Heart left ventricle (tissue), 13 donors: Measurements from ENCODE around the gene ALMS1.

Experiments used
- CTCF ChIP-seq, 12 donors: fragments of 200-600 bp; sonication (generic) in 4 of 12; IDR thresholded peaks; one replicate each; pipeline versions ENCODE4 v1.5.0 to v1.8.0; 2018 to 2022; ENCODE audit warnings: antibody characterized with exemption in 12 of 12, mild to moderate bottlenecking in 5 of 12
- POLR2A ChIP-seq, 2 donors: fragments of 450-650 bp; IDR thresholded peaks; one replicate each; pipeline ENCODE4 v1.6.1; 2017; ENCODE audit warnings: antibody characterized with exemption in 2 of 2, mild to moderate bottlenecking in 2 of 2, moderate library complexity in 2 of 2
- donor health status: ischemic (EF 13 %, LVEDD 7.1; RV severe dilation, severe dysfunction).
- donor health status: DM: no; HTN: yes; CAD: no.
- donor health status: DM: no; HTN: no; CAD: no.
- donor health status: ischemic (EF 25% LVEDD 6.9; RV normal size, moderate dysfunction).
- donor health status: ischemic (EF 25% LVEDD 5.7; RV mildly dilated, moderate dysfunction).
- donor health status: ischemic (EF 35%, LVEDD 5.7; RV mildly dilated, moderate dysfunction).
- donor health status: nonischemic (EF 11% LVEDD 7.7; RV severe dilation, severe dysfunction).
- donor health status: DM: yes; HTN: yes; CAD: no.
- donor health status: PGD.
- donor health status: ischemic (EF 29% LVEDD 5.4; RV normal size, mild dysfunction).
- donor health status: nonischemic (EF 23%, LVEDD 6.1; RV moderate dilation, normal function).

- no peak for TF ChIP-seq POLR2A (IDR thresholded peaks at IDR 0.05)
- no peak for TF ChIP-seq CTCF (IDR thresholded peaks at IDR 0.05)
Observed at GRCh38 chr2:73494031-73494430, 108.4 kb downstream of the ALMS1 start.
